ENCODE data around the gene NR2F1-AS1.

DNA sequence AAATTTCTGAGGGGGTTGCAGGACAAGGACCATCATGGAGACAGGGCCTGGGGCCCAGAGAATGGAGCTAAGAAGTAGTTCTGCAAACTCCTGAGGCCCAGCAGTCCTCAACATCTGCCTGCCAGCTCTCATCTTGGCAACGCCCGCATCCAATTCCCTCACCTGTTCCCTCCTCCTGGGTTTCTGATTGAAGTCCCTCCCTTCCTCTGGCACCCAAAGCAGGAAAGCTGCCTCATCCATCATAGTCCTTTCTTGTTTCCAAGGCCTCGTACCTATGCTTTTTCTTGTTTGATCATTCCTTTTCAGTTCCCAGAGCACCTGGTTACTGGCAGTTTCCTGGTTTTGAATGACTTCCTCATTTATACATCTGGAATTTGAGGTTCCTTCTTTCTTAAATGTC lies 181.3 kb downstream of the NR2F1-AS1 start:
- no peak for TF ChIP-seq CTCF (IDR thresholded peaks at IDR 0.05)
- TF ChIP-seq POLR2A (IDR thresholded peaks at IDR 0.05): no peak
